Activated CD8-positive, alpha-beta T cell treated with anti-CD3 and anti-CD28 coated beads, Interleukin-2, amount 10 ng/mL, durations not matched to agents 7 days and 5 days (primary cell): ENCODE measurements around the gene TGFBR1. TPM values are rescaled to one million over a fixed set of nuclear protein-coding genes. Genes with fewer than 3 reads are reported as not detected.
A peak's percentile ranks its signal among the peaks of the same experiment; 100 is the strongest.

Experiments used
- ATAC-seq: fragments of 150-1000 bp; cut with Tn5 transposase; one replicate; pipeline ENCODE4 v1.10.0; 2021; ENCODE audit warnings: moderate library complexity
- CTCF ChIA-PET: fragments of 350-600 bp; sonication (Branson Sonifier 250); formaldehyde crosslinking; loops from one replicate; lab custom pipeline; 2021; ENCODE audit warnings: antibody characterized with exemption; lab: Charles Lee
- POLR2A ChIA-PET: fragments of 350-600 bp; sonication (Branson Sonifier 250); formaldehyde crosslinking; loops from one replicate; lab custom pipeline; 2021; ENCODE audit warnings: antibody characterized with exemption; lab: Charles Lee
- DNase-seq: peaks from one replicate; pipeline ENCODE4 v3.0.0-alpha.2; 2020
- H3K27ac Mint-ChIP-seq: one replicate; pipeline ENCODE4 v1.8.0; 2021; ENCODE audit warnings: mild to moderate bottlenecking, mixed read lengths
- H3K27me3 Mint-ChIP-seq: one replicate; pipeline ENCODE4 v1.8.0; 2021; ENCODE audit warnings: low read depth, mixed read lengths
- H3K36me3 Mint-ChIP-seq: one replicate; pipeline ENCODE4 v1.8.0; 2021; ENCODE audit warnings: low read depth, mixed read lengths
- H3K4me1 Mint-ChIP-seq: one replicate; pipeline ENCODE4 v1.8.0; 2021; ENCODE audit warnings: low read depth, mixed read lengths
- H3K4me3 Mint-ChIP-seq: one replicate; pipeline ENCODE4 v1.8.0; 2021; ENCODE audit warnings: mild to moderate bottlenecking, mixed read lengths
- H3K9me3 Mint-ChIP-seq: one replicate; pipeline ENCODE4 v1.8.0; 2022; ENCODE audit warnings: mixed read lengths; ENCODE audit not compliant: insufficient read depth
- total RNA-seq, 2 experiments: library from RNA; stranded (reverse); gene quantifications; one replicate each; pipeline ENCODE4 v1.2.3, GENCODE V29; 2021

TGFBR1 gene
- total RNA-seq, 2 experiments from 2014 or later, result 90.1 to 90.9 TPM

DNA sequence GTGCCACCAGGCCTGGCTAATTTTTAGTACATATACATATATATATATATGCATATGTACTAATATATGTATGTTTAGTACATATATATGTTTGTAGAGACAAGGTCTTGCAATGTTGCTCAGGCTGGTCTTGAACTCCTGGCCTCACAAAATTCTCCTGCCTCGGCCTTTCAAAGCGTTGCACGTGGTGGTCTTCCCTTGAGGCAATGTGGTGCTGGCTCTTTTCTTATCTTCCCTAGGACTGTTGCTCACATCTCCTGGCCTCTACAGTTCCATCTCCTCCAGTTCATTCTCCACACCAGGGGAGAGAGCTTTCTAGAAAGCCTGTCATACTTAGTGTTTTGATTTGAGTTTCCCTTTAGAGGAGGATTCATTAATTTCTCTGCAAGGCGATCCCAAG is 28.9 kb upstream of the TGFBR1 start:
- no peak overlapping the region for H3K4me3 Mint-ChIP-seq
- peak; percentile 5 for ATAC-seq
- CTCF ChIA-PET, result interaction anchor here (1.7 to 2.6 kb wide), 4 partner anchors 17 to 65 kb away, joined by 6 to 12 read pairs (median 9); no protein-coding TSS in a partner anchor
- no peaks in the 10 kb centered on the region for H3K9me3 Mint-ChIP-seq
- no peak for DNase-seq
- POLR2A ChIA-PET, result interaction anchor here (0.5 to 1.8 kb wide), 3 partner anchors 17 to 902 kb away, joined by 4 to 8 read pairs (median 4); partner anchors contain the start of gene TGFBR1
- peaks cover 53% of the 10 kb centered on the region for H3K4me1 Mint-ChIP-seq
- H3K27ac Mint-ChIP-seq, result peak overlapping the region; percentile 93
- H3K36me3 Mint-ChIP-seq, result peaks cover 7% of the 10 kb centered on the region
- H3K27me3 Mint-ChIP-seq, result no peaks in the 10 kb centered on the region

GRCh38 chr9:99076483-99077171 is 28.3 kb upstream of the TGFBR1 start:
- ATAC-seq (peak; percentile 94), DNase-seq (peak; percentile 78)
- ChIA-PET CTCF (interaction anchor here (1.0 to 2.6 kb wide), 6 partner anchors 9 to 64 kb away, joined by 3 to 12 read pairs (median 6); no protein-coding TSS in a partner anchor), POLR2A (interaction anchor here (0.5 to 1.8 kb wide), 8 partner anchors 14 to 901 kb away, joined by 3 to 8 read pairs (median 3); partner anchors contain the start of gene TGFBR1)
- H3K36me3 Mint-ChIP-seq, result peaks cover 7% of the 10 kb centered on the region
- H3K4me1 Mint-ChIP-seq, result peaks cover 48% of the 10 kb centered on the region
- no peaks in the 10 kb centered on the region for H3K27me3 Mint-ChIP-seq
- peak overlapping the region; percentile 34 for H3K4me3 Mint-ChIP-seq
- H3K27ac Mint-ChIP-seq, result peak overlapping the region; percentile 93
- no peaks in the 10 kb centered on the region for H3K9me3 Mint-ChIP-seq

DNA sequence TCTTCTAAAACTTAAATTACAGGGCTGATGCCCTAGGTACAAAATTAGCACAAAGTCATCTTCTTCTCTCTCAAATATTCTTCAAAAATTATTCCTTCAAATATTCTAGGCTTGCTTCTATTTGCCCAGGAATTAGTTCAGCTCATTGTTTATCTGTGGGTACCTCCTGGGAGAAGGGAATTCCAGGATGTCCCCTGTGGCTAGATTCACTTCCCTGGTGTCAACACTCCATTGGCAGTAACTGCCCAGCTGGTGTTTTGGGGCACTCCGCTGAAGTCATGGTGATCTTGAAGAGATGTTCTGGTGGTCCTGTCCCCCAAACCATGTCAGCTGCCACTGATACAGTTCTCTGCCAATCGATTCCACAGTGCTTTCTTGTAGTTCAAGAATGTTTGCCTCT is 26.2 kb upstream of the TGFBR1 start:
- no peaks in the 10 kb centered on the region for H3K27me3 Mint-ChIP-seq
- peaks cover 7% of the 10 kb centered on the region for H3K36me3 Mint-ChIP-seq
- no peak overlapping the region for H3K27ac Mint-ChIP-seq
- ChIA-PET POLR2A (interaction anchor here (1.1 kb wide), 1 partner anchor 20 kb away, joined by 3 read pairs; no protein-coding TSS in a partner anchor), CTCF (interaction anchor here (1.1 to 2.0 kb wide), 2 partner anchors 11 to 25 kb away, joined by 3 to 5 read pairs; no protein-coding TSS in a partner anchor)
- peaks cover 40% of the 10 kb centered on the region for H3K4me1 Mint-ChIP-seq
- DNase-seq, result no peak
- H3K4me3 Mint-ChIP-seq, result no peak overlapping the region
- H3K9me3 Mint-ChIP-seq, result no peaks in the 10 kb centered on the region
- no peak for ATAC-seq

DNA sequence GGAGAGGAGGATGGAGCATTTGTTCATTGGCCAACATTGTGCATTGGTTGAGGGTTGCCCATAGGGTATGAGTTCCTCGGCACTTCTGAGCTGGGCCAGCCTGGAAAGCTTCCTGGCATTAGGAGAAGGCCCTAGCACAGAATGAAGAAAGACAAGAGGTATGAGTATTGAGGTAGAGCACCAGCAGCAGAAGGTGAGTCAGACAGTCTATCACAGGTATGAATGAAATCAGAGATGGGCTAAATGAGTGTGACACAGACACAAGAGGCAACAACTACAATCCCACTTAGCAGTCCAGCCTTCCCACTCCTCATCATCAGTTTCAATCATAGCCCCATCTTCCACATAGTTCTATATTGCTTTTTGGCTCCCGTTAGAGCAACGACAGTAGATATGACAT is 25.4 kb upstream of the TGFBR1 start:
- H3K27me3 Mint-ChIP-seq, result no peaks in the 10 kb centered on the region
- H3K36me3 Mint-ChIP-seq, result peaks cover 7% of the 10 kb centered on the region
- CTCF ChIA-PET, result interaction anchor here (1.1 to 2.0 kb wide), 2 partner anchors 10 to 25 kb away, joined by 3 to 5 read pairs; no protein-coding TSS in a partner anchor
- DNase-seq (no peak), ATAC-seq (no peak)
- no peak overlapping the region for H3K27ac Mint-ChIP-seq
- POLR2A ChIA-PET, result no interaction called here
- no peak overlapping the region for H3K4me3 Mint-ChIP-seq
- no peaks in the 10 kb centered on the region for H3K9me3 Mint-ChIP-seq
- peaks cover 35% of the 10 kb centered on the region for H3K4me1 Mint-ChIP-seq

DNA sequence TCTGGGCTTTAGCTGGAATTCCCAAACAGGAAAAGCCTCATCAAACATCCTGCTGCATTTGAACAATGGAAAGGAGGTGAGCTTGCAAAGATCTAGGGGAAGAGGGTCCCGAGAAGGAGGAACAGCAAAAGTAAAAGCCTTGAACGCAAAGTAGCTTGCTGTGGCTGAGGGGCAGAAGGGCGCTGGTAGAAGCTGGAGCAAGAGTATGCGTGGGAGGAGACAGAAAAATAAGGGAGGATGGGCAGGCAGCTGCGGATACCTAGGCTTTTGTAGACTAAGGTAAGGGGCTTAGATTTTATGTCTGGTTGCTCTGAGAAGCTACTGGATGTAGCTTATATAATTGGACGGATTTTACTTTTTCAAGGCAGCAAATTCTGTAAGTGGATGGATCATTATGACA is 21.9 kb upstream of the TGFBR1 start:
- ATAC-seq (no peak), DNase-seq (no peak)
- peaks cover 13% of the 10 kb centered on the region for H3K36me3 Mint-ChIP-seq
- CTCF ChIA-PET, result interaction anchor here (0.7 to 1.4 kb wide), 4 partner anchors 9 to 69 kb away, joined by 3 to 4 read pairs (median 3); no protein-coding TSS in a partner anchor
- H3K4me3 Mint-ChIP-seq, result no peak overlapping the region
- H3K27me3 Mint-ChIP-seq, result no peaks in the 10 kb centered on the region
- POLR2A ChIA-PET, result interaction anchor here (1.4 kb wide), 1 partner anchor 10 kb away, joined by 4 read pairs; no protein-coding TSS in a partner anchor
- no peaks in the 10 kb centered on the region for H3K9me3 Mint-ChIP-seq
- peaks cover 31% of the 10 kb centered on the region for H3K4me1 Mint-ChIP-seq
- H3K27ac Mint-ChIP-seq, result no peak overlapping the region

GRCh38 chr9:99085949-99086948 is 18.7 kb upstream of the TGFBR1 start:
- ChIA-PET CTCF (interaction anchor here (1.1 to 1.4 kb wide), 3 partner anchors 9 to 73 kb away, joined by 3 to 6 read pairs (median 4); partner anchors contain the start of gene TGFBR1), POLR2A (interaction anchor here (1.5 kb wide), 1 partner anchor 18 kb away, joined by 6 read pairs; the partner anchor contains the start of gene TGFBR1)
- Mint-ChIP-seq H3K27me3 (no peaks in the 10 kb centered on the region), H3K36me3 (peaks cover 31% of the 10 kb centered on the region), H3K4me3 (no peak overlapping the region), H3K4me1 (peaks cover 45% of the 10 kb centered on the region), H3K27ac (peak overlapping the region; percentile 5), H3K9me3 (peaks cover 13% of the 10 kb centered on the region)
- DNase-seq (no peak), ATAC-seq (no peak)

- ATAC-seq, result no peak
These were observed 17.5 kb upstream of the TGFBR1 start for GRCh38 chr9:99087462-99087861.

GRCh38 chr9:99090336-99091130 is 14.4 kb upstream of the TGFBR1 start:
- DNase-seq, result no peak
- no peak overlapping the region for H3K4me3 Mint-ChIP-seq
- H3K27me3 Mint-ChIP-seq, result no peaks in the 10 kb centered on the region
- ChIA-PET CTCF (interaction anchor here (0.9 to 4.3 kb wide), 4 partner anchors 11 to 49 kb away, joined by 3 to 32 read pairs (median 4); partner anchors contain the start of gene TGFBR1), POLR2A (interaction anchor here (7.9 kb wide), 1 partner anchor 14 kb away, joined by 62 read pairs; the partner anchor contains the start of gene TGFBR1)
- H3K4me1 Mint-ChIP-seq, result peaks cover 80% of the 10 kb centered on the region
- no peak for ATAC-seq
- peaks cover 17% of the 10 kb centered on the region for H3K9me3 Mint-ChIP-seq
- peaks cover 59% of the 10 kb centered on the region for H3K36me3 Mint-ChIP-seq
- peak overlapping the region; percentile 83 for H3K27ac Mint-ChIP-seq

More at GRCh38 chr9:99087462-99087861, 17.5 kb upstream of the TGFBR1 start:
- DNase-seq, result no peak
- Mint-ChIP-seq H3K4me1 (peaks cover 56% of the 10 kb centered on the region), H3K27ac (no peak overlapping the region), H3K36me3 (peaks cover 39% of the 10 kb centered on the region), H3K4me3 (no peak overlapping the region), H3K27me3 (no peaks in the 10 kb centered on the region), H3K9me3 (peaks cover 17% of the 10 kb centered on the region)
- POLR2A ChIA-PET, result no interaction called here
- CTCF ChIA-PET, result interaction anchor here (1.4 kb wide), 1 partner anchor 13 kb away, joined by 3 read pairs; no protein-coding TSS in a partner anchor

- POLR2A ChIA-PET, result interaction anchor here (0.7 to 7.9 kb wide), 10 partner anchors 10 to 80 kb away, joined by 3 to 62 read pairs (median 4); partner anchors contain the start of gene TGFBR1
- Mint-ChIP-seq H3K4me1 (peaks cover 81% of the 10 kb centered on the region), H3K9me3 (peaks cover 17% of the 10 kb centered on the region)
These were observed 12.0 kb upstream of the TGFBR1 start for GRCh38 chr9:99092643-99093491.

More at GRCh38 chr9:99092643-99093491, 12.0 kb upstream of the TGFBR1 start:
- Mint-ChIP-seq H3K27me3 (no peaks in the 10 kb centered on the region), H3K4me3 (peak overlapping the region; percentile 66), H3K36me3 (peaks cover 69% of the 10 kb centered on the region), H3K27ac (peak overlapping the region; percentile 98)
- ATAC-seq (peak; percentile 88), DNase-seq (peak; percentile 86)
- CTCF ChIA-PET, result interaction anchor here (1.2 to 4.9 kb wide), 10 partner anchors 10 to 92 kb away, joined by 3 to 32 read pairs (median 8); partner anchors contain the start of gene TGFBR1
